GM18868 (cell line): ENCODE measurements around the gene RWDD2A.
"Not testable (repeated sequence)": the region's sequence is repeated elsewhere in the genome, so short reads cannot be mapped to it uniquely, and the experiment has no call there.

Source experiments
- ATAC-seq: cut with Tn5 transposase; IDR thresholded peaks from one replicate; pipeline ENCODE4 v1.9.1; 2021; ENCODE audit warnings: mild to moderate bottlenecking, moderate library complexity; ENCODE audit not compliant: unreplicated experiment

Gene RWDD2A

DNA sequence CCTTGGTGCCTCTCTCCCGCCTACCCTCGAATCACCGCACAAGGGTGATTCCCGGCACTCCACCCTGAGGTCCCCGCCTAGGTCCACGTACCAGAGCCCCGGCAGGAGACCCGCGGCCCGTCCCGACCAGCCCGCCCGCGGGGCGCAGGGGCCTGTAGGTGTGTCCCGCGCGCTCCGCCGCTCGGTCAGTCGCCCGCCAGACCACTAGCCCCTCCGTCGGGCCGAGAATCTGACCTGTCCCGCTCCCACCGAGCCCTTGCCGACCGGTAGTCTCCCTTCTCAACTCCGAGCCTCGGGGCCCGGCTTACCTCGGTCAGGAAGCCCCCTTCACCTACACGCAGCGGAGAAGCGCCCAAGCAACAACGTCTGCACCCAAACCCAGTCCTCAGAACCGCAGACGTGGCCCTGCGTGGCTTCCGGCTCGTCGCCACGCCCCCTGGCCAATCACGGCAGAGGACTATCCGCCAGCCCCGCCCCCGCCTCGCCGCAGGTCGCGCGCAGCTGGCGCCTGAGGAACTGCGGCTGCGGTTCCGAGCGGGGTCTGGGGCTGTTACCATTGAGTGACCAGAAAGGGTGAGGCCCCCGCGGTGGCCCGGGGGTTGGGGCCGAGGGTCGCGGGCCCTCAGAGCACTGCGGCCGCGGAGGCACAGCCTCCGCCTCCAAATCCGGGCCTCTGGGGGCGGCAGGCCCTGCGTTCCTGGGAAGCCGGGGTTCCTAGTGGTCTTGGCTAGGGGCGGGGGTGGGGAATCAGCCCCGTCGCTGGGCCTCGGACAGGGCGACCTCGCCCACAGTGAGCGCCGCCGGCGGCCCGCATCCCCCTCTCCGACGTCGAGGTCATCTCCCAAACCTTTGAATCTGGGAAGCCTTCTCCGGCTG, at the start of gene RWDD2A, which contains the start of gene PGM3:
Gene RWDD2A (plus strand): TSS at position 487 of the 876 bp plus-strand sequence. CDS start 1,095 bp downstream, outside the sequence.
Gene PGM3 (minus strand): TSS at position 395 of the 876 bp plus-strand sequence. CDS start 2,253 bp downstream, outside the sequence.
- peak; percentile 98 for ATAC-seq

DNA sequence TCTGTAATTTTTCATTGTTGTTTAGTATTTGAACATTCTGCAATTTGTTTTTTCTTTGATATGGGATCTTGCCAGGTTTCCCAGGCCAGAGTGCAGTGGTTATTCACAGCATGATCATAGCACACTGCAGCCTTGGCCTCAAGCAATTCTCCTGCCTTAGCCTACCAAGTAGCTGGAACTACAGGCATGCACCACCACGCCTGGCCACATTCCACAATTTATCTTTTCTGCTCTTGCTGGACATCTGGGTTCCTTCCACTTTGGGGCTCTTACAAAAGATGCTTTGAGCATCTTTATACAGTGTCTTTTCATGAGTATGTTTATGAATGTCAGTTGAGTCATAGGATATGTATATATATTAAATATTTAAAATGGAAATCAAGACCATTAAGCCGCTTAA, 42.0 kb upstream of the RWDD2A start:
- no peak for ATAC-seq

DNA sequence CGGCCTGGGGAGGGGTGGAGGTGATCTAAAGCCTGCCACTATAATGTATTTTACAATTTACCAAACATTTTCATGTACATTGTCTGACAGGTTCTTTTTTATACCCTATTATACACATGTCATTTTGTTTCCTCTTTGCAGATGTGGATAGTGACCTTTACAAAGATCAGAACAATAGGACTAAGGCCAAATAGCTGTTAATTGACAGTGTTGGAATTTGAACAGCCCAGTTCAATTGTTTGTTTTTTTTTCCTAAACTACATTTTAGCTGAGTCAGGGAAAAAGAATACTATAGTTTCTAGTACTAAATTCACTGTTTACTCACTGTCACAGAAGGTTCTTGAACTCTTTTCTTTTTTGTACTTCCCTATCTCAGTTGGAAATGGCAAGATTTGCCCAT, 40.2 kb upstream of the RWDD2A start:
- ATAC-seq: no peak

DNA sequence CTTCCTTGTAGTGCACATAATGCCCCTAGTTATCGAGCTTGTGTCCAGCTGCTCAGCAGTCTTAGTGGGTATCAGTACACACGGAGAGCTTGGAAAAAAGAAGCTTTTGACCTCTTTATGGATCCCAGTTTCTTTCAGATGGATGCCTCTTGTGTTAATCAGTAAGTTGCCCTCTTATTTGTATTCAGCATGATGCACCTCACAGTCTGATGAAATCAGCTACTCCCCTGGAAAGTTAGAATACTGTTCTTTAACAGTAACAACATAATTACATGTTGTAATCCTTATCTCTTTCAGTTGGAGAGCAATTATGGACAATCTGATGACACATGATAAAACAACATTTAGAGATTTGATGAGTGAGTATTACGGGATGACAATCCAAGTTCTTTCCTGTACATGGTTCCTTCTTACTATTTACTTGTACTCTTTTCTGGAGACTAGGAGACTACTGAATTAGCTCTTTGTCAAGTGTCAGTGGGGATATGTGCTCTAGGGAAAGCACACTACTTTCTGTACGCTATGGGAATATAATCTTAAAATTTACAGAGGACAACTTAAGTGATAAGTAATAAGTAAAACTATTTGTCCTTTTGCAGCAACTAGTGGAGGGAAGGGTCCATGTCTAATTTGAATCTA, 39.2 kb upstream of the RWDD2A start:
- no peak for ATAC-seq

DNA sequence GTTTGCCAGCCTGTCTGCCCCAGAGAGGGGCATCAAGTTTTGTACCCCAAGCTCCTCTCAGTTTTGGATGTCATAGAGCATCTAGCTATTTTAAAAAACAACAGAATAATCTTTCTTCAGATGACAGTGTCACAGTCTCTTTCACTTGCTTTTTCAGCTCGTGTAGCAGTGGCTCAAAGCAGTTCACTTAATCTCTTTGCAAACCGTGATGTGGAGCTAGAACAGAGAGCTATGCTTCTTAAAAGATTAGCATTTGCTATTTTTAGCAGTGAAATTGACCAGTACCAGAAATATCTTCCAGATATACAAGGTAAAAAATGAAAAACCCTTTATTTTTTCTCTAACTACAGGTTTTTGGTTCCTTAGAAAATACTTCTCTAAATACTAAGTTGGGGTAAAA, 37.4 kb upstream of the RWDD2A start:
- ATAC-seq: no peak

DNA sequence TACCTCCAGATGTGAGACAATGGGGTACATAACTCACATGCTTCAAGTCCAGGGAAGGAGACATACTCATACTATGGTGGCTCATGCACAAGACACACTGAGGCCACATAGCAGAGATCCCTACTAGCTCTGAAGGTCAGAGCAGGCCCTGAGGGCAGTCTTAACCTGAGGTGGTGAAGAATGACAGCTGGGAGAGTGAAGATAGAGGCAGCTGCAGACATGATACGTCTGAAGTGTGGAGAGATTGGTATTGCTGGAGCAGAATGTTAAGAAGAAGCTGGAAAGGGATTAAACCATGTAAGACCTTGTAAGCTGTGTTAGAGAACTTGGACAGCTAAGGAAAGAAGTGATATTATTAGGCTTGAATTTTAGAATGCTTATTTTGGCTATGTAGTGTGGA, 33.0 kb upstream of the RWDD2A start:
- ATAC-seq: no peak

DNA sequence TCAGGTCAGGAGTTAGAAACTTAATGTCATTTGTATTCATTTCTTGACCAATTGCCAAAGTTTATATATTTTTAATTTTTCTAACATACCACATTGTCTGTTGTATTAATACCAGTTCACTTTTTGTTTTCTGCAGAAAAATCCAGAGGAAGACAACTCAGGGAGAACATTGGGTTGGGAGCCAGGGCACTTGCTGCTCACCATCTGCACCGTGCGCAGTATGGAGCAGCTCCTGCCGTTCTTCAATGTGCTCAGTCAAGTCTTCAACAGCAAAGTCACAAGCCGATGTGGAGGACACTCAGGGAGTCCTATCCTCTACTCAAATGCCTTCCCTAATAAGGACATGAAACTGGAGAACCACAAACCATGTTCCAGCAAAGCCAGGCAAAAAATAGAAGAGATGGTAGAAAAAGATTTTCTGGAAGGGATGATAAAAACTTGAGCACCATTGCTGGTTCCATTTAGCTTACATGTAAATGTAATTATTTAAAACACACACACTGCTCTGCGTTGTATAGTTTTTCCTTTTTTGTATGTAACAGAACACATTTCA, 25.4 kb upstream of the RWDD2A start:
- ATAC-seq: no peak

DNA sequence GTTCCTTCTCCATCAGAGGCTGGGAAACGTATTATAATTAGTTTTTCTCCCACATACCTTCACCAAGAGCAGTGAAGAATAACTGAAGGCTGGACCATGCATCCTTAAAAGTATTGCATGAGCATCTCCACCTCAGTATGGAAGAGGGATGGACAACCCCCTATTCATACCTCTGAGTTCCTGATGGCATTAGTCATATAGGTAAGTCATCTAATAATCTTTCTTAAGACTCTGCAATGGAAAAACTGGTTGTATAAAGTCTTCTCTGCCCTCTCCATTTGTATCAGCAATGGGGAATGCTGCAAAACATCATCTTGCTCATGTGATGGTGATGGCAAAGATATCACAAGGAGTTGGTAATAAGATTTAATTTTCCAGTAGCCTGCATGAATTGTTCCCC, 24.6 kb upstream of the RWDD2A start:
- no peak for ATAC-seq

DNA sequence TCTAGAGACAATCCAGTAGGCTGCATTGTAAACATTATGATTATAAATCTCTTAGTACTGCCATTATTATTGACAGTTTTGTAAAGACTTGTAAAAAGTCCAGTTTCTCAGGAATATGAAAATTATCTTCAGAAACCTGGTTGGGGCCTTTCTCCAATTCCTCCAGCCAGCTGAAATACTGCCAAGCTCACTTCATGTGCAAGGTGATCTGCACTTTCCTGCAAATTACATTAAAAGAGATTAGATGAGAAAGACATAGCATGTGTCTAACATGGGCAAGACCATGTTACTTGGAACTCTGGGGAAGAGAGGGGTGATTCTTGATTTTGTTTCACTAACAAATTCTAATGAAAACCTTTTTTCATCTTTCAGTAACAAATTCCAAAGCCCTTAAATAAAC, 24.1 kb upstream of the RWDD2A start:
- no peak for ATAC-seq

DNA sequence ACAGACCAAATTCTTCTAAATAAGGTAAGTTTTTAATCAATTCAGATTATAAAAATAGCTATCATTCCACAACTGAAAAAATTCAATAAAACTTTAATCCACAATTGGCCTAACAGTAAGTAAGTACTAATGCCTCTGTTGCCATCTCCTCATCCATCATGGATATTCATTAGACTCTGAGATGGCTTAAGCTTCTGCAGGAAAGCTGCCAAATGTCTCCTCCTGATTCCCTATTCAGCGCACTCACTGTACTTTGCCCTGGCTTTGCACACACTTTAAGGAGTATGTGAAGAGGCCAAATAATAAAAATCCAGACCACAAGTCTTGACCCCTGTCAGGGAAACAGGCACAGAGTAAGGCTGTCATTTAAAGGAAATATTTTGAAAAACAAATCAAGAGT, 23.6 kb upstream of the RWDD2A start:
- ATAC-seq: no peak

DNA sequence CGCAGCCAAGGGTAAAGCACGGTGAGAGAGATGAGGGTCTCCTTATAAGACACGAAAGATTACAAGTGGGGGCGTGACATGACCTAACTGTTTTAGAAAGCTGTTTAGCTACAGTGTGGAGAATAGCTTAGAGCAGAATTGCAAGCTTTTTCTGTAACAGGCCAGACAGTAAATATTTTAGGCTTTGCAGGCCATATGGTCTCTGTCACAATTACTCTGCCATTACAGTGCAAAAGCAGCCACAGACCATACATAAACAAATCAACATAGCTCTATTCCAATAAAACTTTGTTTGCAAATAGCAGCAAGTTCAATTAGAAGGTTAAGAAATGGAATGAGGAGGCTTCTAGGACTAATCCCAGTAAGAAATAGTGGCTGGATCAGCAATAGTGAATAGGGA, 16.9 kb upstream of the RWDD2A start:
- ATAC-seq: no peak

DNA sequence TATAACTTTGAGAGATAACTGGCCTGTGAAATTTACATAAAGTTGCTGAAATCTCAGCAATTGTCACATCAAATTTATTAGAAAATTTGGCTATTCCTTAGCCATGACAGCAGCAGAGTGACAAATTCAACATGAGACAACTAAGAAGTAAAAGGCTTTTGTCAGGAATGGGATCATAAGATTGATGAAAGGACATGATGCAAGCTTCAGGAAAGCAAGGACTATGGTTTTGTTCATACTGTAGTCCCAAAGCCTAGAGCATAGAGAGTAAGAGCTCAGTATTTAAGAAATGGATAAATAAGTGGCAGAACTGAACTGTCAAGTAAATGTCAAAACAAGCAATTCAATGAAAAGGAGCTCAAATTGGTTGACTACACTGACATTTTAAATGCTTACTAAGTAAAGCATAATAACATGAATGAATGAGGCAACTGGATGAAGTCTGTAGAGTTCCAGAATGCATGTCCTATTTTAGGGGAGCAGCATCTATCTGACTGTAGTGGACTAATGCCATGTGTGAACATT, 12.7 kb upstream of the RWDD2A start:
- ATAC-seq: no peak

DNA sequence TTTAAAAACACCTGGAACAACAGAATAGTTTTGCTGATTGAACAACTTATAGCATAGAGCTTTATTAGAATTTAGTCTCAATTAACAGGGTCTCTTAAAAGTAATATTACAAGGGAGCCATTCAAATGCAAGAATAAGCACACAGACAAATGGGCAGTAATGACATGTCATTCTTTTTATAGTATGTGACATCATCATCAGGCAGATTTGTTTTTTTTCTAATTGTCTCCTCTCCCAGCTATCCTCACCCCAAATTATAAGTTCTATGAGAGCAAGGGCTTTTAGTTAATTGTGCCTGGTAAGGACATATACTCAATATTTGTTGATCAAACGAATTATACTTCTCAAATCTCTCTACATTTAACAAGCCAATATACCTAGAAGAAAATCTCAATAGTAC, 11.0 kb upstream of the RWDD2A start:
- ATAC-seq: no peak

DNA sequence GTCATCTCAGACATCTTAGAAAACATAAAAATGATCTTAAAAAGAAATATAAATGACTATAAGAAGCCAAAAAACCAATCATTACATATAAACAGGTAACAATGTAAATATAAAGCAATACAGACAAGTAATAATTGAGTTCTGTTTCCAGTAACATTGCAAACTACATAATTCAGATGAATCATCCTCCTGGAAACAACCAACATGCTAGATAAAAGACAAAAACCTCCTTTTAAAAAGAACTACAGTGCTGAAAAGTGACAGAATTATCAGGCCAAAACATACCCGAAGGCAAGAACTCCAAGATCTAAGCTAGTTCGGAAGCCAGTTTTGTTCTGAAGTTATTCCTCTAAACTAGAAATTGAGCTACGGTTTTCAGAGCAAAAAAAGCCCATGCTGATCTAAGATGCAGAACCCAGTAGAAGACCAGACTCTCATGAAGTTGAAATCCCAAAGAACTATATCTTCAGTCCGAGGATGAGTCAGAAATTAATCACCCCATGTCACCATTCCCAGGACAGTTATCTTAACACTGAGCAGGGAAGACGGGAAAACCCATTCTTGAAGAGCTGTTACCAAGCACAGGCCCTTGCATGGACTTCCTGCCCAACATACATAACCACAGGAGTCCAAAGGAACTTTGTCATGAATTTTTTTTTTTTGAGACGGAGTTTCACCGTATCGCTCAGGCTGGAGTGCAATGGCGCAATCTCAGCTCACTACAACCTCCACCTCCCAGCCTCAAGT, 9.9 kb upstream of the RWDD2A start:
- ATAC-seq: no peak

DNA sequence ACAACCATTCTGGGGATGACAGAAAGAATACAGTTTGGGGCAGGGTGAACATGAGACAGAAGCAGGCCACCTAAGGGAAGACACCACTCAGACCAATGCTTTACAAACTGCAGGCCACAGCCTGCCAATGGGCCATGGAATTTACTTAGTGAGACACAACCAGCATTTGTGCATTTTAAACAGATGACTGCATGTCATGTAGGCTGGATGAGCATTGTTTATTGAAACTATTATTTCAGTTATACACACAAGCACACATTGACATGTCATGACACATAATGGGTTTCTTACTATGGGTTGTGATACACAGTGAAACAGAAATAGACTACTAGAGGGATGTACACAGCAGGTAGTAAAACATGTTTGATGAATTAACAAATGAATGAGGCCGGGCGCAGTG, 8.1 kb upstream of the RWDD2A start:
- no peak for ATAC-seq

DNA sequence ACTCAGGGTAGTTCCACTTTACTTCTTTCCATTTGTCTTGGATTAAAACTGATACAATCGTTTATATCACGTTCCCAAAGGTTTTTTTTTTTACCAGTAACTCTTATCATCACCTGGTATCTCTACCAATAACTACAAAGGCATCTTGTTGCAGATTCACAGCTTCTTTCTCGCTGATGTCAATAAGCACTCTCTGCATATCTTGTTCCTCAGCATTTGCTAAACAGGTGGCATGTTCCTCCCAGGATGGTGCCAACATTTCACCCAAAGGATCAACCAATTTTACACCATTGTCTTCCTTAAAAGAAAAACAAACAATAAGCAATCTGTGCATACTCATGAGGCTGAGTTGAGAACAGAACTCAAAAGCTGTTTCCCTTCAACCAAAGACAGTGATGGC, 4.7 kb upstream of the RWDD2A start:
- ATAC-seq: no peak

DNA sequence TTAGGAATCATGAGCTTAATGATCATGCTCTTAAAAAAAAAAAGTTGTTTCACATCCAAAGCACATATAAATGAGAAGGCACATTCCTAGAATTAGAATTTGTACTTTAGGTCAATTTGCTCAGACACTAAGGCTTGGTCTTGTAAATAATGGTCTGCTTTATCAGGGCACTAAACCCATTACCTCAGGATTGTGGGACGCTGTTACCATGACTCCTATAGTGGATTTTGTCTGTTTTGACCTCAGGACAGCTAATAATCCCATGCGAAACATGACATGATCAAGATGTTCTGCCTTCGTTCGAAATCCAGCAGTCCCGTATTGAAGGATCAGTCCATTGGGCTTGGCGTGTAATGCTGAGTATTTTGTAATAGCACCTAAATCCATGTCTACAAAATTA, 2.5 kb upstream of the RWDD2A start:
- no peak for ATAC-seq

DNA sequence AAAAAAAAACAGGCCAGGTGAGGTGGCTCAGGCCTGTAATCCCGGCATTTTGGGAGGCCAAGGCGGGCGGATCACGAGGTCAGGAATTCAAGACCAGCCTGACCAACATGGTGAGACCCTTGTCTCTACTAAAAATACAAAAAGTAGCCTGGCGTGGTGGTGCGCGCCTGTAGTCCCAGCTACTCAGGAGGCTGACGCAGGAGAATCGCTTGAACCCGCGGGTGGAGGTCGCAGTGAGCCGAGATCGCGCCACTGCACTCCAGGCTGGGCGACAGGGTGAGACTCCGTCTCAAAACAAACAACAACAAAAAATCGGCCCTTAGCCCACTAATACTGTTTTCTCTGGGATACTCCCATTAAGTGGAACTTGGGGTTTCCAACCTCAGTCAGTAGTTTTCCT, 1.2 kb upstream of the RWDD2A start:
- ATAC-seq: not testable (repeated sequence)

DNA sequence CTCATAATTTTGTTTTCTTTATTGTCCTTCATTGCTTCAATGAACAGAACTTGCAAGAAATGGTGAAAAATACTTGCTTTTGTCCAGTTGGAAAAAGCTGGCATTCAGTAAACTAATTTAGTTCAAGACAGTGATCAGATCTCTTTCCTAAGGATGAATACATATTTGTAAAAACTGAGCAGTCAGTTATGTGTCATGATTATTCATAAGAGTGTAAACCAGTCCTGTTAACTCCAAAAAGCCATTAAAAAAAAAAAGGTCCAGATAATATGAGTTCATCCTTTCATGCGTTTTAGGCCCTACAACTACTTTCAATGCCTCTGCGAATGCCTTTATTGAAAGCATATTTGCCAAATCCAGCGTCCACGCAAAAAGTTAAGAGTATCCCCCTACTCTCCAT, 701 bp upstream of the RWDD2A start:
- no peak for ATAC-seq

DNA sequence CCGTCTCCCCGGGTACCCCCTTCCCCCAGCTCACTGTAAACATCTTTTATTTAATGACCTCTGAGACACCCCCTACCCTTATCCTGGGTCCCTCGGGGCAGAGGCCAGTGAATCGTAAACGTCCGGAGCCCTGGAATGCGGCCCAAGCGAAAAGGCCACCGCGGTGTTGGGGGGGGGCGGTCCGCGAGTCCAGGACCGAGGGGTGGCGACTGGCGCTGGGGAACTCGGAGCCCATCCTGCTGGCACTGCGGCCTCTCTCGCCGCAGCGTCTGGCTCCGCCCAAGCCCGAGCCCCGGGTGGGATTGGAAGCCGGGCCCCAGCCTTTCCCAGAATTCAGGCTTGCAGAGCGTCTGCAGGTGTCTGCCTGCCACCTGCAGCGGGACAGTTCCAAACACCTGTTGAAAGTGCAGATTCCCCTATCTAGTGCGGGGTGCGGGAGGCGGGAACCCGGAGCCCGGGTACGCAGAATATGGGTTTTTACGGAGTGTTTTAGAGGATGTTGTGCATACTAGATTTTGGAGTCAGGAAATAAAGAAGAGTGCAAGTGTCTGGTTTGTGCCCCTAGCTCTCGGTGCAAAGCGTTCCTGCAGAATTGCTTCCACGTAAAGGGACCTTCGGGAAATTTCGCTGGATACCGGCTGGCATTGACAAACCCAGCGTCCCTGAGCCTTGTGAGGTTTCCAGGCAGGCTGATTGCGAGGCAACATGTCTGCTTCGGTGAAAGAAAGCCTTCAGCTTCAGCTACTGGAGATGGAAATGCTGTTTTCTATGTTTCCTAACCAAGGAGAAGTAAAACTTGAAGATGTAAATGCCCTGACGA, 800 bp downstream of the RWDD2A start:
- ATAC-seq: peak; percentile 11
